Sciatic nerve (tissue), 2 donors: ENCODE measurements around the gene SWAP70. TPM values are rescaled to one million over a fixed set of nuclear protein-coding genes. Genes with fewer than 3 reads are reported as not detected.

Experiments used
- ATAC-seq: fragments of 200-7000 bp; cut with Tn5 transposase; one replicate; pipeline ENCODE4 v1.9.1; 2020; ENCODE audit warnings: mild to moderate bottlenecking, moderate library complexity
- DNase-seq: peaks from one replicate; pipeline ENCODE4 v3.0.0-alpha.2; 2020; ENCODE audit warnings: low spot score
- intact Hi-C: fragments of 100-400 bp; cut with DNase I; formaldehyde crosslinking; loops from one replicate; pipeline ENCODE4 v1.14.2; 2022
- total RNA-seq: library from RNA; stranded (reverse); fragmentation: NEBNext Ultra II Directional; extraction: Animal tissue kit (Norgen Biotek cat#: 25700); gene quantifications from one replicate; pipeline ENCODE4 v1.2.1, GENCODE V29; 2021
- donor health status: DM: no; HTN: no; CAD: no.
- donor health status: DM: no; HTN: no; CAD: no.

The SWAP70 gene
- total RNA-seq, 1 donor from 2014 or later, result 90.1 TPM

GRCh38 chr11:9645881-9646280 is 18.0 kb upstream of the SWAP70 start:
- ATAC-seq (no peak), DNase-seq (no peak)
- intact Hi-C loops, result no loop called here

GRCh38 chr11:9646324-9646723 is 17.6 kb upstream of the SWAP70 start:
- intact Hi-C loops, result no loop called here
- DNase-seq (no peak), ATAC-seq (no peak)

GRCh38 chr11:9651481-9651880 is 12.4 kb upstream of the SWAP70 start:
- intact Hi-C loops, result no loop called here
- no peak for ATAC-seq

GRCh38 chr11:9651899-9652748 is 11.8 kb upstream of the SWAP70 start:
- ATAC-seq (no peak), DNase-seq (no peak)
- intact Hi-C loops, result no loop called here

More at GRCh38 chr11:9651481-9651880, 12.4 kb upstream of the SWAP70 start:
- DNase-seq, result no peak

- intact Hi-C loops, result no loop called here
- DNase-seq, result no peak
- no peak for ATAC-seq
These were observed 10.0 kb upstream of the SWAP70 start for GRCh38 chr11:9653871-9654270.

- DNase-seq (no peak), ATAC-seq (no peak)
- intact Hi-C loops, result no loop called here
These were observed 7.0 kb upstream of the SWAP70 start for GRCh38 chr11:9656864-9657263.

- intact Hi-C loops, result no loop called here
- ATAC-seq (no peak), DNase-seq (no peak)
These were observed 6.3 kb upstream of the SWAP70 start for GRCh38 chr11:9657531-9657930.

GRCh38 chr11:9660886-9661285 is 3.0 kb upstream of the SWAP70 start:
- ATAC-seq (no peak), DNase-seq (no peak)
- intact Hi-C loops, result no loop called here

- peak; percentile 29 for ATAC-seq
- no peak for DNase-seq
- intact Hi-C loops, result no loop called here
These were observed 1.6 kb upstream of the SWAP70 start for GRCh38 chr11:9662273-9662672.

GRCh38 chr11:9664276-9665171 is 647 bp downstream of the SWAP70 start:
- ATAC-seq (peak; percentile 67), DNase-seq (no peak)
- intact Hi-C loops, result no loop called here

- intact Hi-C loops, result no loop called here
- DNase-seq (no peak), ATAC-seq (no peak)
These were observed 1.9 kb downstream of the SWAP70 start for GRCh38 chr11:9665749-9666148.

- DNase-seq, result no peak
- intact Hi-C loops, result no loop called here
- no peak for ATAC-seq
These were observed 6.1 kb downstream of the SWAP70 start for GRCh38 chr11:9669954-9670353.

GRCh38 chr11:9672288-9672916 is 8.5 kb downstream of the SWAP70 start:
- ATAC-seq, result no peak
- intact Hi-C loops, result no loop called here
- no peak for DNase-seq

GRCh38 chr11:9672918-9673317 is 9.0 kb downstream of the SWAP70 start:
- intact Hi-C loops, result no loop called here
- ATAC-seq (no peak), DNase-seq (no peak)

- no peak for DNase-seq
These were observed 11.8 kb downstream of the SWAP70 start for GRCh38 chr11:9675691-9676090.

GRCh38 chr11:9677951-9678350 is 14.1 kb downstream of the SWAP70 start:
- intact Hi-C loops, result no loop called here
- no peak for ATAC-seq

More at GRCh38 chr11:9675691-9676090, 11.8 kb downstream of the SWAP70 start:
- intact Hi-C loops, result no loop called here
- peak; percentile 10 for ATAC-seq

GRCh38 chr11:9678576-9678975 is 14.7 kb downstream of the SWAP70 start:
- DNase-seq (no peak), ATAC-seq (no peak)
- intact Hi-C loops, result no loop called here

More at GRCh38 chr11:9677951-9678350, 14.1 kb downstream of the SWAP70 start:
- DNase-seq, result no peak

GRCh38 chr11:9680028-9680427 is 16.2 kb downstream of the SWAP70 start:
- intact Hi-C loops, result no loop called here
- DNase-seq (no peak), ATAC-seq (no peak)

GRCh38 chr11:9681583-9682372 is 17.9 kb downstream of the SWAP70 start:
- intact Hi-C loops, result no loop called here
- no peak for DNase-seq
- no peak for ATAC-seq
